ENCODE measurements around the gene ACACA.

GRCh38 chr17:37088459-37088858 is 318.2 kb downstream of the ACACA start:
- TF ChIP-seq CTCF (conservative IDR thresholded peaks at IDR 0.05 in 1 of 2, IDR thresholded peaks at IDR 0.05 in 1 of 2; ENCODE audit: low read depth in 1 of 2, low read length in 2 of 2): no peak
- TF ChIP-seq EZH2 (IDR thresholded peaks at IDR 0.05; ENCODE audit: low read length, missing control alignments): no peak

Measured in fibroblast of lung (primary cell).